ENCODE results near the gene VDR.

VDR gene

DNA sequence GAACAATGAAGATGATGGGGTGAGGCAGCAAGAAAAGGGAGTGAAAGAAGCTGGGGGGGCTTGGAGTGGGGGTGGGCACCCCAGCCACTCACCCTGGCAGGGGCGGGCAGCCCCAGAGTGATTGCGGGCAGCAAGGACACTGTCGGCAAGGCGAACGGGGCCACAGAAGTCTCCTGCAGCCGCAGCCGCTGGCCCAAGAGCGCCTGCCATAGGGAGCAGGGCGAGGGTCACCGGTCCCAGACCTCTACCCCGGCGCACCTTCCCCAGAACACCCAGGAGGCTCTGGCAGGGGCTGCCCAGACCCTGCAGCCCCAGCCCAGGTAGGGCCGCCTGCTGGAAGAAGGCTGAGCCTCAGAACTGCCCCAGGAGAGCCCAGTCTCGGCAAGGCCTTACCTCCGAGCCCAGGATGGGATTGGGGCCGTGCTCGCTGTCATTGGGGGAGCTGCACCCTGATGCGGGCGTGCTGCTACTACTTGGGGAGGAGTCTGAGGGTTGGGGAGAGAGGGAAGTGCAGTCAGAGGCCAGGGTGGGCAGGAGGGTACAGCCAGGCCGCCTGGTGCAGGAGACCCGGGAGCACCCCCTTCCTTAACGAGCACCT lies 108.9 kb downstream of the VDR start:
- Histone ChIP-seq H3K79me2 (ENCODE audit: low read length) (peaks cover 41% of the 10 kb centered on the region), H3K4me2 (ENCODE audit: low read depth, low read length) (no peak overlapping the region), H4K20me1 (ENCODE audit: insufficient read depth, low read length) (no peaks in the 10 kb centered on the region), H3K9me3 (replicated peaks; ENCODE audit: insufficient read depth, low read length) (no peaks in the 10 kb centered on the region), H3F3A (ENCODE audit: insufficient read depth, low read length) (no peaks in the 10 kb centered on the region), H3K4me3 (ENCODE audit: low read length) (no peak overlapping the region), H3K27ac (ENCODE audit: low read length) (no peak overlapping the region), H3K4me1 (ENCODE audit: low read length) (no peaks in the 10 kb centered on the region), H3K9ac (ENCODE audit: low read length) (no peak overlapping the region), H3K9me2 (replicated peaks; ENCODE audit: insufficient read depth, low read length) (no peaks in the 10 kb centered on the region), H3K36me3 (replicated peaks; ENCODE audit: insufficient read depth, low read length) (no peaks in the 10 kb centered on the region), H2AFZ (ENCODE audit: low read length) (no peak overlapping the region), H3K27me3 (replicated peaks; ENCODE audit: insufficient read depth, low read length) (no peaks in the 10 kb centered on the region)
- no peak for DNase-seq
- TF ChIP-seq EZH2phosphoT487 (IDR thresholded peaks at IDR 0.05; ENCODE audit: low read length) (no peak), EZH2 (optimal IDR thresholded peaks at IDR 0.05; ENCODE audit: low read depth, low read length) (no peak)
- TF ChIP-seq, protein P1, sequence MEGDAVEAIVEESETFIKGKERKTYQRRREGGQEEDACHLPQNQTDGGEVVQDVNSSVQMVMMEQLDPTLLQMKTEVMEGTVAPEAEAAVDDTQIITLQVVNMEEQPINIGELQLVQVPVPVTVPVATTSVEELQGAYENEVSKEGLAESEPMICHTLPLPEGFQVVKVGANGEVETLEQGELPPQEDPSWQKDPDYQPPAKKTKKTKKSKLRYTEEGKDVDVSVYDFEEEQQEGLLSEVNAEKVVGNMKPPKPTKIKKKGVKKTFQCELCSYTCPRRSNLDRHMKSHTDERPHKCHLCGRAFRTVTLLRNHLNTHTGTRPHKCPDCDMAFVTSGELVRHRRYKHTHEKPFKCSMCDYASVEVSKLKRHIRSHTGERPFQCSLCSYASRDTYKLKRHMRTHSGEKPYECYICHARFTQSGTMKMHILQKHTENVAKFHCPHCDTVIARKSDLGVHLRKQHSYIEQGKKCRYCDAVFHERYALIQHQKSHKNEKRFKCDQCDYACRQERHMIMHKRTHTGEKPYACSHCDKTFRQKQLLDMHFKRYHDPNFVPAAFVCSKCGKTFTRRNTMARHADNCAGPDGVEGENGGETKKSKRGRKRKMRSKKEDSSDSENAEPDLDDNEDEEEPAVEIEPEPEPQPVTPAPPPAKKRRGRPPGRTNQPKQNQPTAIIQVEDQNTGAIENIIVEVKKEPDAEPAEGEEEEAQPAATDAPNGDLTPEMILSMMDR (IDR thresholded peaks at IDR 0.05; ENCODE audit: low read length): no peak

DNA sequence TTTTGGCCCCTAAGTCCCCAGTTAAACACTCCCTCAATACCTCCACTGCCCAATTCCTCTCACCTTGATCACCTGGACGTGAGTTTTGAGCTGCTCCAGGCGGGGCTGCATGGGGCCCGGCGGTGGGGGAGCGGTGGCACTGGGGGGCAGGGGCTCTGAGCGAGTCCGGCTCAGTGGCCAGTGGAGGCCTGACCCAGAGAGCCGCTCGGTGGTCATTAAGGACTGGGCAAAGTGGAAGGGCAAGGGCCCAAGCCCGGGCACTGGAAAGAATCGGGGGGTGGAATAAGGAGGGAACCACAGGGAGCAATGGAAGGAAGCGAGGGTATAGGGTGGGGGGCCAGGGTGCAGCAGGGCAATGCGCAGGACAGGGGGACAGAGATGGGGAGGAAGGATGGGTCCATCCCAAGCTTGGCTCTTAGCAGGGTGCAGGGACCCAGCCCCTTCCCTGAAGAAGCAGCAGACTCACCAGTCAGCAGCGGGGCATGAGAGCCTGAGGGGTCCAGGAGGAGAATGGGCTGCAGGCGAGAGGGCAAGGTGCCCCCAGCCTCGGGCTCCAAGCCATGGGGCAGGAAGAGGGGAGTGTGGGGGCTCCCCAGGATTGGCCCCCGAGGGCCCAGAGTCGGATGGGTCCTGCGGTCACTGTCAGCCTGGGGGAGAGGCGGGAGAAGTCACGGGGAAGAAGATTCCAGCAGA lies 109.5 kb downstream of the VDR start:
- Histone ChIP-seq H3K9ac (ENCODE audit: low read length) (no peak overlapping the region), H3K9me2 (replicated peaks; ENCODE audit: insufficient read depth, low read length) (no peaks in the 10 kb centered on the region), H3K36me3 (replicated peaks; ENCODE audit: insufficient read depth, low read length) (no peaks in the 10 kb centered on the region), H3K4me1 (ENCODE audit: low read length) (no peaks in the 10 kb centered on the region), H3K4me3 (ENCODE audit: low read length) (no peak overlapping the region), H3F3A (ENCODE audit: insufficient read depth, low read length) (no peaks in the 10 kb centered on the region), H3K79me2 (ENCODE audit: low read length) (peaks cover 35% of the 10 kb centered on the region), H3K4me2 (ENCODE audit: low read depth, low read length) (no peak overlapping the region), H3K27me3 (replicated peaks; ENCODE audit: insufficient read depth, low read length) (no peaks in the 10 kb centered on the region), H3K27ac (ENCODE audit: low read length) (no peak overlapping the region), H2AFZ (ENCODE audit: low read length) (no peak overlapping the region), H3K9me3 (replicated peaks; ENCODE audit: insufficient read depth, low read length) (no peaks in the 10 kb centered on the region), H4K20me1 (ENCODE audit: insufficient read depth, low read length) (no peaks in the 10 kb centered on the region)
- TF ChIP-seq, protein P1 (IDR thresholded peaks at IDR 0.05; ENCODE audit: low read length): no peak
- TF ChIP-seq EZH2 (optimal IDR thresholded peaks at IDR 0.05; ENCODE audit: low read depth, low read length): no peak
- no peak for TF ChIP-seq EZH2phosphoT487 (IDR thresholded peaks at IDR 0.05; ENCODE audit: low read length)
- no peak for DNase-seq

DNA sequence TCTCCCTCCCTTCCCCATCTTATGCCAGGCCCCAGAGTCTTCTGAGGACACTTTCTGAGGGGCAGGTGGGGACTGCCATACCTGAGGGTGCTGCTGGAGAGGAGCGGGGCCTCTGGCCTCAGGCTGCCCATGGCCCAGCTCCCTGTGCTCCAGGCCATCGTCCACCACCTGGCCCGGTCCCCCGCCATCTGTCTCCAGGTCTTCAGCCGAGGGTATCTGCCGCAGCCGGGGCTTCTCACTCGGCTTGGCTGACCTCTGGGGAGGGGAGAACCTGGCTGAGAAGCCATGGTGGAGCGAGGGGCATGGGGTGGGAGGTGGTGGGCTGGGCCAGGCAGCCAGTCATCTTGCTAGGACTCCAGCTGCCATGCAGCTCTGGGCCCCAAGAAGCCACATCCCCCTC lies 110.1 kb downstream of the VDR start:
- no peak overlapping the region for H3K4me2 ChIP-seq (ENCODE audit: low read depth, low read length)
- TF ChIP-seq, protein P1 (IDR thresholded peaks at IDR 0.05; ENCODE audit: low read length): no peak
- TF ChIP-seq EZH2 (optimal IDR thresholded peaks at IDR 0.05; ENCODE audit: low read depth, low read length): no peak
- no peak for TF ChIP-seq EZH2phosphoT487 (IDR thresholded peaks at IDR 0.05; ENCODE audit: low read length)
- no peaks in the 10 kb centered on the region for H3K9me2 ChIP-seq (replicated peaks; ENCODE audit: insufficient read depth, low read length)
- H4K20me1 ChIP-seq (ENCODE audit: insufficient read depth, low read length): no peaks in the 10 kb centered on the region
- no peak overlapping the region for H3K4me3 ChIP-seq (ENCODE audit: low read length)
- no peak overlapping the region for H3K9ac ChIP-seq (ENCODE audit: low read length)
- H2AFZ ChIP-seq (ENCODE audit: low read length): no peak overlapping the region
- H3K27me3 ChIP-seq (replicated peaks; ENCODE audit: insufficient read depth, low read length): no peaks in the 10 kb centered on the region
- H3K4me1 ChIP-seq (ENCODE audit: low read length): no peaks in the 10 kb centered on the region
- DNase-seq: no peak
- H3K27ac ChIP-seq (ENCODE audit: low read length): no peak overlapping the region
- peaks cover 29% of the 10 kb centered on the region for H3K79me2 ChIP-seq (ENCODE audit: low read length)
- no peaks in the 10 kb centered on the region for H3F3A ChIP-seq (ENCODE audit: insufficient read depth, low read length)
- no peaks in the 10 kb centered on the region for H3K9me3 ChIP-seq (replicated peaks; ENCODE audit: insufficient read depth, low read length)
- H3K36me3 ChIP-seq (replicated peaks; ENCODE audit: insufficient read depth, low read length): no peaks in the 10 kb centered on the region
